AG10803 (cell line): ENCODE results near the gene HRG.
"Not testable (repeated sequence)": the region's sequence is repeated elsewhere in the genome, so short reads cannot be mapped to it uniquely, and the experiment has no call there.

Experiments
- DNase-seq: peaks from one replicate; pipeline ENCODE4 v3.0.0; 2010; ENCODE audit warnings: low read depth
- H3K4me3 ChIP-seq: 2 replicates; pipeline ENCODE4 v1.5.1; 2011; ENCODE audit warnings: mild to moderate bottlenecking, low read length, control low read depth
- TF ChIP-seq, protein P1 (sequence below): conservative IDR thresholded peaks from 2 replicates; pipeline ENCODE4 v1.5.1; 2011; ENCODE audit warnings: mild to moderate bottlenecking, low read length, control low read depth, inconsistent platforms

The HRG gene

DNA sequence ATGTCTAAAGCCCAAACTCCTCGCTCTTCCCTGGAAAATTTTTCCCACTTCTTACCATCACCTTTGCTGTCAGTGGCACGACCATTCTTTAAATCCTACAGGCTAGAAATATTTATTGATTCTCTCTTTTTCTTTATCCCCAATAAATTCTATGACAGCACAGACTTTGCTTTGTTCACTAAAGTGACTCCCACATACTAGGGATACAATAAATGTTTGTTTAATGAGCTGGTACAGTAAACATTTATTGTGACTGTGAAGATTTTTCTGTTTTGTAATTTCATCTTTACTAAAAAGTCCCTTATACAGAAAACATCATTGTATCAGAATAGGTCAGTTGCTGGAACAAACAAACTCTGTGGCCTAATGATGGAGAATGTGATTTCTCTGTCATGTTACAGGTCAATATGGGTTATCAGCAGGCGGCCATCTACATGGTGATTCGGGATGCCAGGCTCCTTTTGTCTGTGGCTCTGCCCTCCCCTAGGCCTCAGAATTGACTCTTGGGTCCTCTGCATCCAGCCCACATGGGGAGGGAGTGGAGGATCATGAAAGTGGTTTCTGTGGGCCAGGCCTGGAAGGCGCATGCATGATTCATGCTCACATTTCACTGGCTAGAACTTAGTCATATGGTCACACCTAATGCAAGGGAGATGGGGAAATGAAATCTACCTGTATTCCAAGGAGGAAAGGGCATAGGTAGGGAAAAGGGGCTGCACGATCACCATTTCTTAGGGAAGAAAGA is 28.6 kb downstream of the HRG start:
- TF ChIP-seq, protein P1, sequence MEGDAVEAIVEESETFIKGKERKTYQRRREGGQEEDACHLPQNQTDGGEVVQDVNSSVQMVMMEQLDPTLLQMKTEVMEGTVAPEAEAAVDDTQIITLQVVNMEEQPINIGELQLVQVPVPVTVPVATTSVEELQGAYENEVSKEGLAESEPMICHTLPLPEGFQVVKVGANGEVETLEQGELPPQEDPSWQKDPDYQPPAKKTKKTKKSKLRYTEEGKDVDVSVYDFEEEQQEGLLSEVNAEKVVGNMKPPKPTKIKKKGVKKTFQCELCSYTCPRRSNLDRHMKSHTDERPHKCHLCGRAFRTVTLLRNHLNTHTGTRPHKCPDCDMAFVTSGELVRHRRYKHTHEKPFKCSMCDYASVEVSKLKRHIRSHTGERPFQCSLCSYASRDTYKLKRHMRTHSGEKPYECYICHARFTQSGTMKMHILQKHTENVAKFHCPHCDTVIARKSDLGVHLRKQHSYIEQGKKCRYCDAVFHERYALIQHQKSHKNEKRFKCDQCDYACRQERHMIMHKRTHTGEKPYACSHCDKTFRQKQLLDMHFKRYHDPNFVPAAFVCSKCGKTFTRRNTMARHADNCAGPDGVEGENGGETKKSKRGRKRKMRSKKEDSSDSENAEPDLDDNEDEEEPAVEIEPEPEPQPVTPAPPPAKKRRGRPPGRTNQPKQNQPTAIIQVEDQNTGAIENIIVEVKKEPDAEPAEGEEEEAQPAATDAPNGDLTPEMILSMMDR = no peak
- DNase-seq = no peak
- no peak overlapping the region for H3K4me3 ChIP-seq

DNA sequence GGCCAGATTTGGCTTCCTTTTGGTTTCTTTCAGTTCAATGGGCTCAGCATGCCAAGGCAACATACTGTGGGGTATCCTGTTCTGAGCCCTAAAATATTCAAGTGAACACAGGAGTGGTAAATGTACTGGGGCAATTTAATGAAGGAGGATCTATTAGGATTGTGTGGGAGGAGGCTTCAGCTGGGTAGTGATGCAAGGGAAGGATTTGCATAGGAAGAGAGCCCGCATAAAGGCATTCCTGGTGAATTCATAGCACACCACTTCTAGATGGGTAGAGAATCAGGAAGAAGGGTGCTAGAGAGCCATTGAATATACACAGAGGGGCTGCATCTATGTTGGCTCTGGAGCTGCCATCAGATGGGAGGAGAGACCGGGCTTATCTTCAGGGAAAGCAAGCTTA is 30.7 kb downstream of the HRG start:
- DNase-seq = no peak
- H3K4me3 ChIP-seq = no peak overlapping the region
- TF ChIP-seq, protein P1 = no peak

DNA sequence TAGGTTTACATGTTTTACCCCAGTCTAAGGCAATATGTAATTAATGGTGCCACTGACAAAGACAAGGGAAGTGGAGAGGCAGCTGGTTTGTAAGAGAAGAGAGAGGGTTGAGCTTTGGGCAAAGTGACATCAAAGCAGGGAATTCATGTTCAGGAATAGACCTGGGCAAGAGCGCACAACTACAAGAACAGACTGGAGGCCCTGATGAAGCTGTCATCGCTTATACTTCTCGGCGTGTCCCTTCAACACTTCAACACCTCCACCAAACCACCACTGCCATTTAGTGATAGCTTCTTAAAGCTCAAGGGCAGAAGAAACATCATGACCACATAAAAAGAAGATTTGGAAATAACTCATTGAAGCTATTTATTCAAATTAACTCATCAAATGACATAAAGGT is 31.7 kb downstream of the HRG start:
- H3K4me3 ChIP-seq = no peak overlapping the region
- DNase-seq = no peak
- TF ChIP-seq, protein P1 = no peak

DNA sequence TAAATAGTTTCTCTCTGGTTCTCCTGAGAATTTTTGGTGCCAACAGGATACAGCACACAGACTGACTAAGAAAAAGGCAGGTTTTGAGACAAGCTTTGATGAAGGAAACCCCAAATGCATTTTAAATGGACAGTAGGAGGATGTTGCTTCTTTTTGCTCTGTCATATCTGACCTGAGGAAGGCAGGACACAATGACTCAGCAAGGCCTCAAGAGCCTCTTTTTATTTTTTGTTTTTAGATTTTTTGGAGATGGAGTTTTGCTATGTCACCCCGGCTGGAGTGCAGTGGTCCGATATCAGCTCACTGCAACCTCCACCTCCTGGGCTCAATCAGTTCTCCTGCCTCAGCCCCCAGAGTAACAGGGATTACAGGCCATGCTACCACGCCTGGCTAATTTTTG is 34.5 kb downstream of the HRG start:
- DNase-seq = no peak
- no peak overlapping the region for H3K4me3 ChIP-seq
- TF ChIP-seq, protein P1 = no peak

DNA sequence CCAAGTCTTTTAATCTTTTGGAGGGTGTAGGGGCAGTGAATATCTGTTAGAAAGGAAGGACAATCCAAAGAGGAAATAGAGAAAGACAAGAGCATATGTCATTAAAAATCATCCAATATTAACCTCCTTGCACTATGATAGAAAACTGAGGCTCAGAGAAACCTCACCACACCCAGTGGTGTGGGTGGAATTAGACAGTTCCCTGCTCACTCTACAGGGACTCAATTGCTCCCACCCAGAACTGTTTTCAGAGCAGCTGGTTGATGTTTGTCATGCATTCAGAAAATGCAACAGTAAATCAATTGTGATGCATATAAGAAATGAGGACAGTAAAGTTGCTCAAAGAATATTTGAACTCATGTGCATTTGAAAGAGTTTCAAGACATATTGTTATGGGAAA is 36.6 kb downstream of the HRG start:
- DNase-seq, H3K4me3 ChIP-seq: not testable (repeated sequence)

DNA sequence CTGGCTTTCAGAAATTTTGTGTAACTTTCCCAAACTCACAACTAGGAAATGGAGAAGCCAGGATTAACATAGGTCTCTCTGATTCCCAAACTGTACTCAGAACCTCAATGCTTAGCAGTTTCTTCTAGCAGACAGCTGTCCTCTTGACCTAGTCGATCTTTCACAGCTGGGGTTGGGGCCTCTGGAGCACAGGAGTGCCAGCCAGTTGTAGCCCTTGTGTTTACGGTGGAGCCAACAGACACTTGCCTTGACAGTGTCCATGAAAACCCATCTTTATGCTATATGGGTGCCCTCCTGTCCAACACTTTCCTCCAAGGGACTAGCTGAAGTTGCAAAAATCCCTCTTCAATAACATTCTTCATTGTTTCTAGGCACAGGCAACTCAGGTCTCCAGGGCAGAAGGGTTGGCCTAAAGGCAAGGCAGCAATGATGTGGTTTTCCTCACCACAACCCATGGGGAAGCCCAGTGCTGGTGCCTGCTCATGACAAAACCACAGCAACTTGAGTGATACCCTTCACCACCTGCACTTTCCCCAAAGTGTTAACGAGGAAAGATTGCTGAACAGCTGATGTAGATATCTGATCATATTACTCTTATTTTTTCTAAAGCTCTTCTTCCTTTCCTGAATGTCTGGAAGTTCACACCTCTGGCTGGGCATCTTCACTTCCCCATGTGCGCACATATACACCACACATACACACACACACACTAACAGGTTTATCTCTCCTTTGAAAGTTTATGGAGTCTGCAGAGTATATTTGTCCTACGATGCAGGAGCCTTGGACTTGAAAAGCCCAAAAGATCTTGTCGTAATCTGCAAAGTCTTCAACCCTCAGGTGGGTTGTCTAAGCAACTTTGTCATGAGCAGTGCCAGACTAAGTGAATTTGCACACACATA is 40.3 kb downstream of the HRG start:
- no peak overlapping the region for H3K4me3 ChIP-seq
- DNase-seq = no peak
- TF ChIP-seq, protein P1 = no peak

DNA sequence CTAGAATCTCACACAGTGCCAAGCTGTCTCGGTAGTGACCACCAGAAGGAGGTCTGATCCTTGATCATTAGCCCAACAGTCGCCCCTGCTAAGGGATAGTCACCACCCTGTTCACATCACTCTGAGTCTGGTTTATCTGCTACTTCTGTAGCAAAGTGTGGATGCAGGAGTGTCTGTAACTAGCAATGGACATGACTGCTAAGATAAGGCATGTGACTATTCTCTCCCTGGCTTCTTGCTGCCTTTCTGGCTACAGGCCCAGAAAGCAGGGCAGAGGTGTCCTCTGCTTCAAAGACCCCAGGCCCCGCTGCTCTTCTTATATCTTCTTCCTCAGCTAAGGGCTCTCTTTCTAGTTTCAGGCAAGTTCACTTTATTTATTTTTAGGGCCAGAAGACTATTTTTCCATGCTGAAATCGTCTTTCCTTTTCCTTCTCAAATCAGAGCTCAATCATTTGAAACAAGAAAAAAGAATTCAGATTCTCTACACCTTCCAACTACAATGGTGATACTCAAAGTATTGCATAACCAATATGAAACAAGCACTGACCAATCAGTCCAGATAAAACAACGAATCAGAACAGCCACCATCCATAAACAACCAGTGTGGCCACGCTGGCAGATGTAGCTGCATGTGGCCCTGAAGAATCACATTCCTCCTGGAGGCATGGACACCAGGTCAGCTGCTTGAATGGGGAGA is 43.3 kb downstream of the HRG start:
- no peak overlapping the region for H3K4me3 ChIP-seq
- TF ChIP-seq, protein P1 = no peak
- DNase-seq = no peak

DNA sequence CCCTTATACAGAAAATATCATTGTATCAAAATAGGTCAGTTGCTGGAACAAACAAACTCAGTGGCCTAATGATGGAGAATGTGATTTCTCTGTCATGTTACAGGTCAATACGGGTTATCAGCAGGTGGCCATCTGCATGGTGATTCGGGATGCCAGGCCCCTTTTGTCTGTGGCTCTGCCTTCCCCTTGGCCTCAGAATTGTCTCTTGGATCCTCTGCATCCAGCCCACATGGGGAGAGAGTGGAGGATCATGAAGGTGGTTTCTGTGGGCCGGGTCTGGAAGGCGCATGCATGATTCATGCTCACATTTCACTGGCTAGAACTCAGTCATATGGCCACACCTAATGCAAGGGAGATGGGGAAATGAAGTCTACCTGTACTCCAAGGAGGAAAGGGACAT is 44.9 kb downstream of the HRG start:
- not testable (repeated sequence) for DNase-seq, H3K4me3 ChIP-seq
